ENCODE measurements around the gene GRIN3B.

DNA sequence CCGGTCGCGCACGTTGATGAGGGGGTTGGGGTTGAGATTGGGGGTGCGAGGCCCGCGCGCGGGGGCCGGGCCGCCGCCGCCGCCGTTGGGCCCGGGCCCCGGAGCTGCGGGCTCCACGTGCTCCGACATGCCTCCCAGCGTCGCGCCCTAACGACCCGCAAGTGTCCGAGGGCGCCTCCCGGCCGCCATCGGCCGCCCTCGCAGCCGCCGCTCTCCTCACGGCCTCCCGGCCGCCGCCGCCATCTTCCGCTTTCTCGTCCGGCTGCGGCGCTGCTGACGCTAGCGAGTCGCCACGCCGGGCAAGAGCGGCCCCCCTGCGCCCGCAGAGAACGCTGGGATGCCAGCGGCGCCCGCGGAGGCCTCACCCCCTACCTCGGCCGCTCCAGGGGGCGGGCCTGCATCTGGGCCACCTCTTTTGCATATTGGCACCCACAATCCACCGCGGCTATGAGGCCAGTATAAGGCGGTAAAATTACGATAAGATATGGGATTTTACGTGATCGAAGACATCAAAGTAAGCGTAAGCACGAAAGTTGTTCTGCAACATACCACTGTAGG lies 20.7 kb downstream of the GRIN3B start, which contains the start of gene TMEM259:
- TF ChIP-seq, protein P1, sequence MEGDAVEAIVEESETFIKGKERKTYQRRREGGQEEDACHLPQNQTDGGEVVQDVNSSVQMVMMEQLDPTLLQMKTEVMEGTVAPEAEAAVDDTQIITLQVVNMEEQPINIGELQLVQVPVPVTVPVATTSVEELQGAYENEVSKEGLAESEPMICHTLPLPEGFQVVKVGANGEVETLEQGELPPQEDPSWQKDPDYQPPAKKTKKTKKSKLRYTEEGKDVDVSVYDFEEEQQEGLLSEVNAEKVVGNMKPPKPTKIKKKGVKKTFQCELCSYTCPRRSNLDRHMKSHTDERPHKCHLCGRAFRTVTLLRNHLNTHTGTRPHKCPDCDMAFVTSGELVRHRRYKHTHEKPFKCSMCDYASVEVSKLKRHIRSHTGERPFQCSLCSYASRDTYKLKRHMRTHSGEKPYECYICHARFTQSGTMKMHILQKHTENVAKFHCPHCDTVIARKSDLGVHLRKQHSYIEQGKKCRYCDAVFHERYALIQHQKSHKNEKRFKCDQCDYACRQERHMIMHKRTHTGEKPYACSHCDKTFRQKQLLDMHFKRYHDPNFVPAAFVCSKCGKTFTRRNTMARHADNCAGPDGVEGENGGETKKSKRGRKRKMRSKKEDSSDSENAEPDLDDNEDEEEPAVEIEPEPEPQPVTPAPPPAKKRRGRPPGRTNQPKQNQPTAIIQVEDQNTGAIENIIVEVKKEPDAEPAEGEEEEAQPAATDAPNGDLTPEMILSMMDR (IDR thresholded peaks at IDR 0.05): no peak
- peak; percentile 48 to 84 (median 68) for TF ChIP-seq POLR2AphosphoS5 (IDR thresholded peaks at IDR 0.05)

All from sigmoid colon (tissue), 4 donors.